Measurements from ENCODE around the gene SLC25A47.

- TF ChIP-seq POLR2A (IDR thresholded peaks at IDR 0.05; ENCODE audit: low read depth, low read length) = no peak
- TF ChIP-seq POLR2AphosphoS5 (IDR thresholded peaks at IDR 0.05; ENCODE audit: low read depth, low read length) = no peak
Observed at GRCh38 chr14:100314724-100315123, 8.4 kb upstream of the SLC25A47 start.

Measured in GM12892 (cell line).